GM23338 (cell line): ENCODE measurements around the gene FLT1. TPM values are rescaled to one million over a fixed set of nuclear protein-coding genes. Genes with fewer than 3 reads are reported as not detected.

Experiments used
- ATAC-seq: fragments of 200-7000 bp; cut with Tn5 transposase; 3 replicates; pipeline ENCODE4 v1.9.1; 2020
- DNase-seq: peaks from one replicate; pipeline ENCODE4 v3.0.0-alpha.2; 2015; ENCODE audit warnings: low spot score
- H2AFZ ChIP-seq: fragments of 200-600 bp; sonication (generic); 2 replicates; pipeline ENCODE4 v1.8.0; 2016; ENCODE audit warnings: antibody characterized with exemption, mild to moderate bottlenecking, moderate library complexity
- H3F3A ChIP-seq: fragments of 200-600 bp; sonication (generic); replicated peaks from 2 replicates; pipeline ENCODE4 v1.8.0; 2017; ENCODE audit warnings: antibody characterized with exemption, mixed run types, low read depth
- H3K27ac ChIP-seq: fragments of 200-600 bp; sonication (generic); 2 replicates; pipeline ENCODE4 v1.6.1; 2016; ENCODE audit warnings: low read depth
- H3K27me3 ChIP-seq: fragments of 200-600 bp; sonication (generic); 2 replicates; pipeline ENCODE4 v1.8.0; 2016; ENCODE audit warnings: mild to moderate bottlenecking, mixed run types, moderate library complexity; ENCODE audit not compliant: insufficient read depth
- H3K36me3 ChIP-seq: fragments of 200-600 bp; sonication (generic); 2 replicates; pipeline ENCODE4 v1.8.0; 2016; ENCODE audit warnings: mild to moderate bottlenecking; ENCODE audit not compliant: insufficient read depth
- H3K4me1 ChIP-seq: fragments of 200-600 bp; sonication (generic); 2 replicates; pipeline ENCODE4 v1.8.0; 2016; ENCODE audit warnings: mild to moderate bottlenecking, moderate library complexity; ENCODE audit not compliant: insufficient read depth
- H3K4me2 ChIP-seq: fragments of 200-600 bp; sonication (generic); 2 replicates; pipeline ENCODE4 v1.7.1; 2017; ENCODE audit warnings: mixed run types
- H3K4me3 ChIP-seq: fragments of 200-600 bp; sonication (generic); 2 replicates; pipeline ENCODE4 v1.6.1; 2016; ENCODE audit warnings: mixed run types
- H3K79me2 ChIP-seq: fragments of 200-600 bp; sonication (generic); replicated peaks from 2 replicates; pipeline ENCODE4 v1.8.0; 2017; ENCODE audit warnings: mild to moderate bottlenecking; ENCODE audit not compliant: insufficient read depth
- H3K9me2 ChIP-seq: fragments of 200-600 bp; sonication (generic); 2 replicates; pipeline ENCODE4 v1.8.0; 2017; ENCODE audit not compliant: insufficient read depth
- H4K20me1 ChIP-seq: fragments of 200-600 bp; sonication (generic); replicated peaks from 2 replicates; pipeline ENCODE4 v1.8.0; 2017; ENCODE audit warnings: mild to moderate bottlenecking; ENCODE audit not compliant: insufficient read depth
- H3K27ac Mint-ChIP-seq: 2 replicates; pipeline ENCODE4 v1.8.0; 2020; ENCODE audit warnings: inconsistent platforms, mild to moderate bottlenecking, moderate library complexity, mixed read lengths
- H3K27me3 Mint-ChIP-seq: 3 replicates; pipeline ENCODE4 v1.8.0; 2022; ENCODE audit warnings: low read depth, mild to moderate bottlenecking, moderate library complexity, mixed read lengths, inconsistent platforms; ENCODE audit not compliant: insufficient read depth, poor library complexity
- H3K36me3 Mint-ChIP-seq: 3 replicates; pipeline ENCODE4 v1.8.0; 2021; ENCODE audit warnings: low read depth, mild to moderate bottlenecking, inconsistent platforms, moderate library complexity, mixed read lengths
- H3K4me1 Mint-ChIP-seq: 3 replicates; pipeline ENCODE4 v1.8.0; 2020; ENCODE audit warnings: mild to moderate bottlenecking, inconsistent platforms, mixed read lengths
- H3K4me3 Mint-ChIP-seq: 3 replicates; pipeline ENCODE4 v1.8.0; 2021; ENCODE audit warnings: moderate library complexity, mild to moderate bottlenecking, inconsistent platforms, mixed read lengths
- H3K9me3 Mint-ChIP-seq: 3 replicates; pipeline ENCODE4 v1.8.0; 2020; ENCODE audit warnings: moderate library complexity, mild to moderate bottlenecking, inconsistent platforms, mixed read lengths
- CREB1 ChIP-seq: fragments of 250-450 bp; sonication (Bioruptor Pico); IDR thresholded peaks from 2 replicates; pipeline ENCODE4 v1.5.0; 2020; ENCODE audit warnings: low read depth, mild to moderate bottlenecking, moderate library complexity
- CTCF ChIP-seq, 2 experiments: fragments of 200-600 bp in 1 of 2; sonication (generic) in 1 of 2; conservative IDR thresholded peaks; 2 replicates each; pipeline versions ENCODE4 v1.5.1 to v1.6.1; 2016 to 2017; ENCODE audit warnings: antibody characterized with exemption in 2 of 2, low read depth in 2 of 2, mild to moderate bottlenecking in 2 of 2, moderate library complexity in 1 of 2
- ETS1 ChIP-seq: IDR thresholded peaks from 2 replicates; pipeline ENCODE4 v1.6.1; 2016; ENCODE audit warnings: antibody characterized with exemption
- EZH2 ChIP-seq: fragments of 200-600 bp; sonication (generic); IDR thresholded peaks from one replicate; pipeline ENCODE4 v1.8.0; 2017; ENCODE audit warnings: antibody characterized with exemption, mild to moderate bottlenecking, low read depth; ENCODE audit not compliant: unreplicated experiment
- JUNB ChIP-seq: IDR thresholded peaks from one replicate; pipeline ENCODE4 v1.6.1; 2016; ENCODE audit warnings: antibody characterized with exemption; ENCODE audit not compliant: unreplicated experiment
- REST ChIP-seq: IDR thresholded peaks from one replicate; pipeline ENCODE4 v1.6.1; 2018; ENCODE audit warnings: antibody characterized with exemption; ENCODE audit not compliant: unreplicated experiment
- STAT1 ChIP-seq: IDR thresholded peaks from one replicate; pipeline ENCODE4 v1.6.1; 2016; ENCODE audit warnings: antibody characterized with exemption; ENCODE audit not compliant: unreplicated experiment
- ZNF331 ChIP-seq: fragments of 250-450 bp; sonication (Bioruptor Pico); IDR thresholded peaks from 2 replicates; pipeline ENCODE4 v1.5.0; 2020; ENCODE audit warnings: low read depth, mild to moderate bottlenecking, moderate library complexity
- ZNF462 ChIP-seq: fragments of 250-450 bp; sonication (Bioruptor Pico); IDR thresholded peaks from 2 replicates; pipeline ENCODE4 v1.5.0; 2020; ENCODE audit warnings: mild to moderate bottlenecking, moderate library complexity
- polyA plus RNA-seq: library from polyadenylated mRNA; unstranded; fragments of >200 nt; fragmentation: Nextera tagmentation; extraction: Ambion mirVana; gene quantifications from 2 replicates; pipeline ENCODE4 v1.2.1, GENCODE V29; 2016
- total RNA-seq: library from RNA; depleted of rRNA; stranded (reverse); fragments of >200 nt; shearing (Covaris generic); gene quantifications from 2 replicates; pipeline ENCODE4 v1.2.3, GENCODE V29; 2014

The FLT1 gene
- total and polyA plus RNA-seq, 2 experiments from 2014 or later = 26.8 to 116 TPM

GRCh38 chr13:28355822-28356371 lies 139.0 kb downstream of the FLT1 start:
- Mint-ChIP-seq H3K9me3 (no peaks in the 10 kb centered on the region), H3K27ac (peak overlapping the region; percentile 69), H3K4me1 (peaks cover 36% of the 10 kb centered on the region), H3K4me3 (no peak overlapping the region), H3K36me3 (peaks cover 3% of the 10 kb centered on the region; the same call in 2 of the 3 replicates), H3K27me3 (no peaks in the 10 kb centered on the region)
- Histone ChIP-seq H3K4me3 (no peak overlapping the region), H3K4me1 (peaks cover 44% of the 10 kb centered on the region), H3F3A (no peaks in the 10 kb centered on the region), H4K20me1 (0 out of 2 replicates have a peak, but pooled peaks cover 1% of the 10 kb centered on the region), H3K36me3 (no peaks in the 10 kb centered on the region), H3K79me2 (no peaks in the 10 kb centered on the region), H3K4me2 (no peak overlapping the region), H3K27me3 (no peaks in the 10 kb centered on the region), H3K27ac (peak overlapping the region; percentile 28; the same call in 1 of the 2 replicates), H3K9me2 (peaks cover 2% of the 10 kb centered on the region; the same call in 1 of the 2 replicates), H2AFZ (no peak overlapping the region)
- DNase-seq = no peak
- peak; percentile 48 for ATAC-seq
- TF ChIP-seq STAT1 (no peak), CREB1 (CRISPR knock-in tag) (no peak), ZNF462 (CRISPR knock-in tag) (no peak), JUNB (no peak), ETS1 (no peak), REST (no peak), CTCF (conservative IDR thresholded peaks at IDR 0.05; ENCODE audit: low read depth in 2 of 2) (no peak), ZNF331 (CRISPR knock-in tag) (no peak), EZH2 (no peak)
